Measurements from ENCODE around the gene G3BP2.
"Not testable (repeated sequence)": the region's sequence is repeated elsewhere in the genome, so short reads cannot be mapped to it uniquely, and the experiment has no call there.

G3BP2 gene

DNA sequence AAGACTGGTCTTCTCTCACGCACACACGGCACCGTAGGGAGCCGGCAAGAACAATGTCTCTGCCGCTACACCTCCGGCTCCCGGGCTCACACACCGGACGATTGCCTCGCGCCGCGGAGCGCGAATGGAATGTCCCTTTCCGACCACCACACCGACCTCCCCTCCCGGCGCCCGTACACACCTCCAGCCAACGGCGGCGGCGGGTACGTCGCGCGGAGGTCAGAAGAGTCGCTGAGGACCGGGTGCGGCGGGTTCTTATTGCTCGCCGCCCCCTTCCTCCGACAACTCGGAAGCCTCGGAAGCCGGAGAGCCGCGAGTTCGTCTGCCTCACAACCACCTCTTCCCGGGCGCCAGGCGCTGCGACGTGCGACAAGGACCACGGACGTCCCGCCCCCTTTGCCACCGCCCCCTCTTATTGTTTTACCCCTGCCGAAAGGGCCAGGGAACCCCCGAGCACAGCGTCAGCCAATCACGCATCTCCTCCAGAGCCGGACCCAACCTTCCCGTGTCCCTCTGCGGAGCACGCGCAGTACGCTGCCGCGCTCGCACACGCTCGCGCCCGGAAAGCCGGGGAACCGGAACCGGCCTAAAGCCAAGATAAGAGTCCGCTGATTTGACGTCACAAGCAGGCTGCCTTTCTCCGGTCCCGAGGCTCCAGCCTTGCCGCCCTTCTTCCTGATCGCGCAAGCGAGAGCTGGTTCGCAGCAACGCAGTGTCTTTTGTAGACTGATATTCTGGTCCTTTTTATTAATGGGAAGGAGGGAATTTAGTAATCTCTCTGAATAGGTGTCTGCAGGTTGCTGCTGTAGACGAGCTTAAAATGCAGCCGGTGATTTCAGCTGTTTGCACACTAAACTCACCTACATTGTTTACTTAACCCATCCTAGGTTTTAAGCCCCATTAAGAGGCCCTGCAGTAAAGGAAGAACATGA, at the start of gene G3BP2:
Gene G3BP2, minus strand, starts transcription at position 385 of the 932 bp plus-strand sequence. CDS start 11,386 bp downstream, outside the sequence.
- DNase-seq = peak; percentile 95 to 97

DNA sequence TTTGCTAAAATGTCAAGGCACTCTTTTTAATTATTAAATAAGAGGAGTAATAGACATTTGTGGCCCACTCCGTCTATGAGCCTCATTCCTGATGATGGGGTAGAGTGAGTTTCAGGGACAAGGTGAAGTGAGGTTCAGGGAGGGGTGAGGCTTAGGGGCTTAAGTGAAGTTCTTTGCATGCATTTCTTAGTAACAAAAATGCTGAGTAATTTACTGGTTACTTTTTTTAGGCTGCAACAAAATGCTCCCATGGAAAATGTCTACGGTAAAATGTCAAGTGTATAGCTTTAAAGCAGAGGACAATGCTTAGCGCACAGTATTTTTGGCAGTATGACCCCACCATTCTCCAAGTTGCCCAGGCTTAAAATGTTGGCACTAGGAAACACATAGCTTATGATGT, 49.2 kb upstream of the G3BP2 start:
- DNase-seq = no peak

DNA sequence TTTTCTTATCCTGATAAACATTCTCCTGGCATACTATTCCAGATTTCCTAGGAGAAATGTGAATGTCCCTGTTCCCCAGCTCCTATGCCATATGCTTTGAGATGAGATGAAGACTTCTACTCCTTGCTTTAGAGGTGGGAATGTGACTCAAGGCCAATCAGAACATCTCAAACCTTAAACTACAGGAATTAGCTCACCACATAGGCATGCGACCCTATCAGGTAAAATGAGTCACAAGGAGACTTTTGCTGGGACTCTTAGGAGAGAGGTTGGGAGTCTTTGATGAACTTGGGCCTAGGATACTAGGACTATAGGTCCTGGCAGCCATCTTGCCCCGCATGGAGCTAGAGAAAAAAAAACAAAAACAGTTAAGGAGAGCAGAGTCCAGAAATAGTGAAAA, 45.3 kb upstream of the G3BP2 start:
- DNase-seq = no peak

DNA sequence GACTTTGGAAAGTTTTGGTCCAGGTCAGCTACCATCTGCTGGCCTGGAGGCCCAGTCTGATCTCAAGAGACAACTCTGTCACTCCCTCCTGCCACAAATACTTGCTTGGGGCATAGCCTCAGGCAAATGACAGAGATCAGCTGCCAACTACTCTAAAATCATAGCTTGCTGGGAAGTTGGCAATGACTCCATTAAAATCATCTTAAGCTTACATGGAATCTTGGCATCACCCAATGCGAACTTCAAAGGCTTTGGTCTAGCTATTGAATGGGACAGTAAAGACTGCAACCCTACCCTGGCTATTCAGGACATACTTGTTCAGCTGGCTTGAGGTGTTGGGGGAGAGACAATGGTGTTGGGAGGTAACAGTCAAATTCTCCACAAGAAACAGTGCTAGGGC, 44.2 kb upstream of the G3BP2 start:
- DNase-seq = no peak

DNA sequence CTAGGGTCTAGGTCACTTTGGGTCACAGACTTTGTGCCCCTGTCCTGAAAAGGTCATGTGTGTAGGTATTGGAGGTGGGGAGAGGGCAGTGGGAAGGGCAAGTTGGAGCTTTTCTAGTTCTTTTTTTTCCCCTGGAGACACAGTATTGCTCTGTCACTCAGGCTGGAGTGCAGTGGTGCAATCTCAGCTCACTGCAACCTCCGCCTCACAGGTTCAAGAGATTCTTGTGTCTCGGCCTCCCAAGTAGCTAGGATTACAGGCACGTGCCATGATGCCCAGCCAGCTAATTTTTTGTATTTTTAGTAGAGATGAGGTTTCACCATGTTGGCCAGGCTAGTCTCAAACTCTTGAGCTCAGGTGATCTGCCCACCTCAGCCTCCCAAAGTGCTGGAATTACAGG, 42.8 kb upstream of the G3BP2 start:
- not testable (repeated sequence) for DNase-seq

DNA sequence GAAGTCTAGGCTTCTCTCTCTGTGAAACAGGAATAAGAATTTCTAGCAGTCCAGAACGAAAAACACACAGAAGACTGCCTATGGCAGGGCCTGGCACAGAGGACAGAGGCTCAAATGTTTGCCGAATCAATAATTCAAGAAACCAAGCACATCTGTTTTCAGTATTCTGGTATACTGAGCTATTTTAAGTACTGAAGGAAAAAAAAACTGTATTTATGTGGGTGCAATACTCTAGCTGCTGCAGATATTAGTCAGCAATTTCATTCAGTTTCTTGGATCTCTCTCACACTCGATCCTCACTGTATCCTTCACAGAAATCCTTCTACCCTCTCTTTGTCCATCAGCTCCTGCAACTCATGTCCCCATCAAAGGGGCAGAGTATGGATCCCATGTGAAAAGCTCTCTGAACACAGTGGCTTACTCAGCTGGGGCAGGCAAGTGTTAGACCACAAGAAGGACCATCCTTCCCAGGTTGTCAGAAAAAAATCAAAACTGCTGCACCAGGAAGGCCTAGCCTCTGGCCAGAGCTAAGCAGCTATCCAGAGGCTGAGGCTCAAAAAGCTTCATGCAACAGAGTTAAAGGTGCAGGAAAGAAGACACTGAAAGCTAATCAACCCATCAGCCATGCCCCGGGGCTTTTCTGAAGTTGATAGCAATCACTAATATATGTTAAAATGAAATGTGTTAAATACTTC, 42.0 kb upstream of the G3BP2 start:
- no peak for DNase-seq

DNA sequence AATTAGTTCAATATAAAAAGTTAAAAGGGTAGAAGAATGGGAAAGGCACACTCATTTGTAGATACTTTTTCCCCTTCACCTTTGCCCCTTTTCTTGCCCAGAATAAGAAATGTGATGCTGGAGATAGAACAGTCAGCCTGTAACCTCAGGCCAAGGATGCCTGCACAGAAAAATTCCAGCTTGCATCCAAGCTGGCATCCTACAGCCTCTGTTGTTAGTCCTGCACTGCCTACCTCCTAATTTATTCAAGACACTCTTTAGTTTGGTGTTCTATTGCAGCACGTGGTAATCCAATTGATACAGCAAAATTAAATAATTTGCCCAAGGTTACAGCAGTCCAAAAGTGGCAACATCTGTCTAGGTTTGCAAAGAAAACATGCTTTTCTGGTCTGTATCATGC, 41.5 kb upstream of the G3BP2 start:
- DNase-seq = no peak

DNA sequence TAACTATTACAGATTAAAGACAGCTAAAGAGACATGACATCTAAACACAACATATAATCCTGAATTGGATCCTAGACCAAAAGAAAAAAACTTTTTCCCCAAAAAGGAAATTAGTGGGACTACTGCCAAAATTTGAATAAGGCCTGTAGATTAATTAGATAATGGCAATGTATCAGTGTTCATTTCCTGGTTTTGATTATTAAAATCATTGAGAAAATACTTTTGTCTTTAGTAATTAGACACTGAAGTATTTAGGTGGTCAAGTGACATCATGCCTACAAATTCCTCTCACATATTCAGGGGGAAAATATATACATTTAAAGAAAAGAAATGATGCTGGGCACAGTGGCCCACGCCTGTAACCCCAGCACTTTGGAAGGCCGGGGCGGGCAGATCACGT, 40.8 kb upstream of the G3BP2 start:
- DNase-seq = no peak

DNA sequence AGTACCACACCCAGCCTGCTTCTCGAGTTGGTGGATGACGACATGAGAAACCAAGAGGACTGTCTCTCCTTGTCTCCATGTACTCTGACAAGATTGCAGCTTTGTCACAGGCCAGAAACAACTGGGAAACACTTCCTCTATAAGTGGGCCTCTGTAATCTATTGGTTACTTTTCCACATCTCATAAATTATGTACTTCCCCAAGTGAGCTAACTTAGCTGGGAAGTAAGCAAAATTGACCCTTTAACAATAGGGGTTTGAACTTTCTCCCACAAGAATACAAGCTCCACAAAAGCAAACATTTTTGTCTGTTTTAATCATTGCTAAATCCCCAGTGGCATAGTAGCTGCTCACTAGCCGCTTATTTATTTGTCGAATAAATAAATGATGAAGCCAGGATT, 37.0 kb upstream of the G3BP2 start:
- no peak for DNase-seq

DNA sequence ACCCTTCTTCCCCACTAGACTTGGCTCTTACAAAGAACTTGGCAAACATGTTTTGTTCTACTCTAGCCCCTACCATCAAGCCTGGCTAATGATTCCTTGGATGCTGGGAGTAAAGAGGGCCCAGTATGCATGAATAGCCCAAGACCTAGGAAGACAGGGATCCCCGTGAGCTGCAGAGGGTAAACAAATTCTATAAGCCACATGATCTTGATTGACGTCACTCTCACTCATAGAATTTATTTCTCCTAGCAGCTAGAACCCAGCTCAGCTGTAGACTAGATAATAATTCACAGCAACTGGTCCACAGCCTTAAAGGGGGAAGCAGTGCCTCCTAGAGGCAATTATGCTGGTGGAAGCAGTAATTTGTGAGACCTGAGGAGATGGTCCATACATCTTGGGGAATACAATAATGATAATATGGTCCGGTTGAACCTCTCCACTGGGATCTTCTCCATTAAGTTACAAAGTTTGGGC, 35.0 kb upstream of the G3BP2 start:
- DNase-seq = no peak

DNA sequence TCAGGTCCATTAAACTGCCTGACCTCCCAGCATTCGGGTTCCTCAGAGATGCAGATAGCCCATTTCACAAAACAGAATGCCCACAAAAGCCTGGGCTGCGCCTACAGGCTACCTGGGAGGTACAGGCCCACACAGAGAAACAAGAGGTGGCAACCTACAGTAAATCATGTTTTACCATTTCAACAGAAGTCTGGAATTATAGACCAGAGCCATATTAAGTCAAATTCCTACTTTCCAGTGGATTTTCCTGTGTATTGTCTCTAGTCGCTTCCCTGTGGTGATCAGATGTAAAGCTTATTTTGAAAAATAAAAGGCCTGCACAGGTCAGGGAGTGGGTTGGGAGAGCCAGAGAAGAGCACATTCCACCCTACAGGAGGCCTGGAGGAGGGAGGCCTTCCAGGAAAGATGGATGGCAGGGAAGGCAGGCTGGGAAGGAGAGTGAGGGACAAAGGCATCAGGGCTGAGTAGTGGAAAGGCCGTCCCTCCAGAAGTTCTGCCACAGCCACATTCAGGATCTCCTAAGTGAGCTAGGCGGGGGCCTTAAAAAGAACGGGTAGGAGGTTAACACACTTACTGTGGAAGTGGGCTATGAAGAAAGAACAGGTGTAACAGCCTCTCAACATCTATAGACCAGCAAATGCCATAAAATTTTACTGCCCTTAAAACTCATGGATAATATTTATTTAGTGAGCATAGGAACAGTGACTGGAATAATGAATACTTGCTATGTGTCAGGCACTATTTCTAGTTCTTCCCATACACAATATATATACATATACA, 32.2 kb upstream of the G3BP2 start:
- no peak for DNase-seq

DNA sequence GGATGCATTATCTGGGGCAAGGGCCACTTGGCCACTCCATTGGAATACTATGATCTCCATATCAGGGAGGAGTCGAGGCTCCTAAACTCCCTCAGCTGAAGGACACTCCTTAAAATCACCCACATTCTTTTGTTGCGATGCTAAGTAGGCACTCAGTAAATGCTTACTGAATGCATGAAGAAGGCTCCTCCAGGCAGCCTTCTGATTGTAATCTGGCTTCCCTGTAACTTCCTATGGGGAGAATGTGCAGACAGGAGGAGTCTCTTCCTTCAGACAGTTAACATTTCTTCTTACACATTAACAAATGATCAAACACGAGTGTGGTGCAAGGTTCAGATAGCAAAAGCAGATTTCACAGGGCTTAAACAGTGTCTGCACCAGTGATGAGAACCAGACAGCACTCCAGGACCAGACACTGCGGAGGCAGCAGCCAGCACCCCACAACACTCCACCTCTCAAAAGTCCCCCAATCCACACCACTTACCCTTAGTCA, 29.8 kb upstream of the G3BP2 start:
- no peak for DNase-seq

DNA sequence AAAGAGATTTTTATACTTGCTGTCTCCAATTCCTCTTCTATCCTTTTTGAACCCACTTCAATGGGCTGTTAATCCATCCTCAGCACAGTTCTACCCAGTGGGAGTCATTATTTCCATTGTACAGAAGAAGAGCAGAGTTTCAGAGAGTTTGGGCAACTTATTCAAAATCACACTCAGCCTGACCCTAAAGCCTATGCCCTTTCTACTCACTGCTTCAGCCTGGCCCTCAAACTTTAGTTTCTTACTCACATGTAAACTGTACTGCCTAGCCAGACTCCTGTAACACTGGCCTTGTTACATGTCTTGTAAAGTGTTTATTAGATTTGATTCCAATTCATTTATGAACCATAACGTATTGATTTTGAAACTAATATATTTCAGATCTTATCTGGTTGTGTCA, 26.1 kb upstream of the G3BP2 start:
- DNase-seq = no peak

DNA sequence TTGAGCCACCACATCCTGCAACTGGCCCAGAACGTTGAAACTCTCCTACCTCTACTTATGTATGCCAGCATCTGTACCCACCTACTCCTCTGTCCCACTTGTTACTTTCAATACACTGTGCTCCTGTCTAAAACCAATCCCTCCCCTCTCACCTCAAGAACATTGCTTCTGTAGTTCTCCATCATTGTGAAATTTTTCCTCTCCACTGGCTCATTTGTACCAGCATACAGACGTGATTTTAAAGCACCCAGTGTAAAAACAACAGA, 25.7 kb upstream of the G3BP2 start:
- DNase-seq = no peak

DNA sequence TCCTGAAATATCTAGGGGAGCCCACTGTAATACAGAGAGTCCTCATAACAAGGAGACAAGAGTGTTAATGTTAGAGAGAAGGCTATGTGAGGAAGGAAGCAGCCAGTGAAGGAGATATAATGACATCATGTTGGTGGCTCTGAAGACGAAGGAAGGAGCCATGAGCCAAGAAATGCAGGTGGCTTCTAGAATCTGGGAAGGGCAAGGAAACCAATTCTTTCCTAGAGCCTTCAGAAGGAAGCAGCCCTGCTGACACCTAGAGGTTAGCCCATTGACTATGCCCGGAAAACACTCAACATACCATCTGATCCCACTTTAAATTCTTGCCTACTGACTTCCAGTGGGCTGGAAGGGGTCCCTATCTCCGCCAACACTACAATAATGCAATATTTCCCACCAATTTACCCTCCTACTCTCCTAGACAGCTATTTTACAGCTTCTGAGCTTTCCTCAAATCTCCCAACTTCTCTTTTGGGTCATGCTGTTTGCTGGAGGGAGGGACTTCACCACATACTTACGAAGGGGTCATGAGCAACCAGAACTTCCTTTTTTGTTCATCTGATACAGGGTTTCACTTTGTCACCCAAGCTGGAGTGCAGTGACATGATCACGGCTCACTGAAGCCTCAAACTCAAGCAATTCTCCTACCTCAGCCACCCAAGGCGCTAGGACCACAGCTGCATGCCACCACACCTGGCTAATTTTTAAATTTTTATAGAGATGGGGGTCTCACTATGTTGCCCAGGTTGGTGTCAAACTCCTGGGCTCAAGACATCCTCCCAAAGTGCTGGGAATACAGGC, 25.2 kb upstream of the G3BP2 start:
- DNase-seq = no peak

DNA sequence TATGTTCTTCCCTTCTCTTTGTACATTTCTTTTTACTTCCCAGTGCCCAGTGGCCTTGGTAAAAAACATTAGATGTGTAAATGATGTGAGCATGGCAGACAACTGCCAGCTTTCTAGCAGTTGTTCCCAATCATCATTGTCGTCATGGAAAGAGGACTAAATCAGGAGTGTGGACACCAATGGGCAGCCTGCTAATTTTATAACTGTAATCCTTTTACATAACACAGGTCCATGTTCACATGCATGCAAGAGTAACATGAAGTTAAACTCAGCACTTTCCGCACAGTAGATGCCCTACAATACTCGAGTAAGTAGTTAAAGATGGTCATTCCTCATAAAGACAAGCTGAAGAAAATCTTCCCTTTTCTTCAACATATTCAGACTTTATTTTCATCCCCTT, 23.4 kb upstream of the G3BP2 start:
- no peak for DNase-seq

DNA sequence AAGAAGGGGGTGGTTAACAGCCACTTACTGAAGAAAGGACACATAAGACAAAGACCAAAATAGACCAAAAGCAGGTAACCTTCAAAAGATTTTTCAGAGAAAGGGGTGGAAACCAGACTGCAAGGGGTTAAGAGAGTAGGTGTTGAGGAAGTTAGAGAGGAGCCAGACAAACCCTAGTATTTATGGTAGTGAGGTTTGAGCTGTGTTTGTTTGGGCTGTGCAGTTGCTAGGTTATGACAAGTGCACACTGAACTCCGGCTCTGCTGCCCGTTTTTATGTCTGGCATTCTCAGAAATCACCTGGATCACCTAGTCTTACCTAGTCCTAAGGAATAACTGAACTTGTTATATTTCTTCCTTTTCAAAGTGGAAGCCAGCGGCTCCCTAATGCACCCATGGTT, 22.9 kb upstream of the G3BP2 start:
- peak in 1 of 2 experiments; percentile 2 for DNase-seq

DNA sequence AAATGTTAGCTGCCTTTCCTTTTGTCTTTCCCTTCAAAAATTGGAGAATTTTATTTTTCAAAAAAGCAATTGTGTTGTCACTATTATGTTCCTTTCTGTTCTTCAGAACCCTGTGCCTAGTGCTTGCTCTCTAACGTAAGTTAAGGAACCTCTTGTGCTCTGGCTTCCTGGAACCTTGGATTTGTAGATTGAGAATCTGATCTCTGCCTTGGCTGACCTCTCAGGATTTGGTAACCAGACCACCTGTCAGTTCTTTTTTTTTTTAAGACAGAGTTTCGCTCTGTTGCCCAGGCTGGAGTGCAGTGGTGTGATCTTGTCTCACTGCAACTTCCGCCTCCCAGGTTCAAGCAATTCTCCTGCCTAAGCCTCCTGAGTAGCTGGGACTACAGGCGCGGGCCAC, 18.9 kb upstream of the G3BP2 start:
- DNase-seq = not testable (repeated sequence)

DNA sequence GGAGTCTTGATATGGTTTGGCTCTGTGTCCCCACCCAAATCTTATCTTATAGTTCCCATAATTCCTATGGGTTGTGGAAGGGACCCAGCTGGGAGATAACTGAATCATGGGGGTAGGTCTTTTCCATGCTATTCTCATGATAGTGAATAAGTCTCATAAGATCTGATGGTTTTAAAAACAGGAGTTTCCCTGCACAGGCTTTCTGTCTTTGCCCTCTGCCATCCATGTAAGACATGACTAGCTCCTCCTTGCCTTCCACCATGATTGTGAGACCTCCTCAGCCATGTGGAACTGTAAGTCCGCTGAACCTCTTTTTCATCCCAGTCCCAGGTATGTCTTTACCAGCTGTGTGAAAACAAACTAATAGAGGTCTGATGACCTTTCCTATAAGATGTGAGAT, 13.9 kb upstream of the G3BP2 start:
- not testable (repeated sequence) for DNase-seq

DNA sequence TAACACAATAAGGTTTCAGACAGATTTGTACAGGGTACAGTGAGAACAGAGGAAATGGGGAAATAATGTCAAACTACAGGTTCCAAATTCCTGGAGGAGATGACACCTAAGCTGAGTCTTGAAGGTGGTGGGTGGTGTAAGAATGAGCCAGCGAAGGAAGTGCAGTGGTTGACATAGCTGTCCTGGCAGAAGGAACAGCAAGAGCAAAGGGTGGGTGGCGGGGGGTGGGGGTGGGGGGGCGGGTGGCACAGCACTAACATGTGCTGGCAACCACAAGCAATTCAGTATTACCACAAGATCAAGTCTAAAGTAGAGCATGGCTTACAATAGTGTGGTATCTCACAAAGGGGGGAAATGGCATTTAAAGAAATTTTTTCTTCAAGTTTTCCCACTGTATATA, 13.1 kb upstream of the G3BP2 start:
- DNase-seq = no peak

DNA sequence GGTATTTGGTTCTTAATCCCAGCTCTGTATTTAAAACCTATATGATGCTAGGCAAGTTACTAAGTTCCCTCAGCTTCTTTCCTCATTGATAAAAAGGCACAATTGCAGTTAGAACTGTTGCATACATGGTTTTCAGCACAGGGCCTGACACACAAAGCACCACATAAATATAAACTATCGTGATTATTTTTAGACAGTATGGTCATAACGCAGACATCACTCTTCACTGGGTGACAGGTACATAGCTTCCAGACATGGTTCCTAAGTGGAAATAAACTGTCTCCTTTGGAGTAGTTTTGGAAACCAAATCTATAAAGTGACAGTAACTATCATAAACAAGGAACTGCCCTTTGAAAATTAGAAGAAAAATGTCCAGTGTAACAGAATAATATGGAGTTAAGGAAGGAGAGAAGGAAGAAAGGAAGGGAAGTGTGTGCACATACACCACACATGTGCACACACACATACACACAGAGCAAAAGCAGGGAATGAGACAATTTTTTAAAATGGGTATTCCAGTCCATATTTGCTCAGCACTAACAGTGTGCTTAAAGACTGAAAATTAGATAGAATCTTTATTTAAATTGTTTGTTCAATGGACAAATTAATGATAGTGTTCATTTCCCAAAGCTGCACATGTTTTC, 12.5 kb upstream of the G3BP2 start:
- DNase-seq = no peak
